A549 (cell line): ENCODE measurements around the gene CDH16. TPM values are rescaled to one million over a fixed set of nuclear protein-coding genes. Genes with fewer than 3 reads are reported as not detected.
A peak's percentile ranks its signal among the peaks of the same experiment; 100 is the strongest.

Experiments
- ATAC-seq, 2 experiments: fragments of 200-7000 bp in 1 of 2; fragments of >200 bp in 1 of 2; cut with Nextera tagmentation in 1 of 2; cut with Tn5 transposase in 1 of 2; 3 replicates each; pipeline versions ENCODE4 v1.8.0 to v1.9.1; 2018 to 2020; ENCODE audit warnings: mild to moderate bottlenecking in 1 of 2, moderate library complexity in 1 of 2
- CTCF ChIA-PET: fragments of 300-600 bp; sonication (Branson Sonifier 250); formaldehyde crosslinking; extraction: SDS; loops from one replicate; lab custom pipeline; 2021; ENCODE audit warnings: antibody characterized with exemption, inconsistent platforms; lab: Yijun Ruan, JAX
- POLR2A ChIA-PET: fragments of 350-600 bp; formaldehyde crosslinking; extraction: SDS; loops from one replicate; lab custom pipeline; 2021; ENCODE audit warnings: antibody characterized with exemption, inconsistent platforms; lab: Yijun Ruan, JAX
- DNase-seq, 2 experiments: peaks; one replicate each; pipeline versions ENCODE4 v3.0.0 to v3.0.0-alpha.2; 2011 to 2016; ENCODE audit warnings: low read depth in 1 of 2, low spot score in 1 of 2
- FAIRE-seq: peaks from 2 replicates; lab custom pipeline; 2011; peaks lifted over from hg19 to GRCh38; lab: Jason Lieb, UNC
- H3K27ac ChIP-seq, 2 experiments: fragments of >200 bp; sonication (Bioruptor Twin); formaldehyde crosslinking; 3 replicates each; pipeline ENCODE4 v1.5.1; 2016 to 2017
- H3K4me1 ChIP-seq: fragments of >200 bp; sonication (Bioruptor Twin); formaldehyde crosslinking; 3 replicates; pipeline ENCODE4 v1.6.1; 2016
- H3K4me2 ChIP-seq: fragments of >200 bp; sonication (Bioruptor Twin); formaldehyde crosslinking; 3 replicates; pipeline ENCODE4 v1.6.1; 2016
- H3K4me3 ChIP-seq: fragments of >200 bp; sonication (Bioruptor Twin); formaldehyde crosslinking; 3 replicates; pipeline ENCODE4 v1.5.1; 2016
- H3K9me3 ChIP-seq: fragments of >200 bp; sonication (Bioruptor Twin); formaldehyde crosslinking; 3 replicates; pipeline ENCODE4 v1.6.1; 2016
- ATOH8 ChIP-seq: fragments of 250-450 bp; sonication (Bioruptor Pico); IDR thresholded peaks from 2 replicates; pipeline ENCODE4 v1.5.0; 2020; ENCODE audit warnings: low read depth, mild to moderate bottlenecking, moderate library complexity
- CBX8 ChIP-seq: fragments of 200-600 bp; sonication (generic); IDR thresholded peaks from 2 replicates; pipeline ENCODE4 v1.6.1; 2016
- FOSB ChIP-seq: fragments of 250-450 bp; sonication (Bioruptor Pico); IDR thresholded peaks from 2 replicates; pipeline ENCODE4 v1.5.0; 2020; ENCODE audit warnings: mild to moderate bottlenecking, moderate library complexity
- HEYL ChIP-seq: fragments of 250-450 bp; sonication (Bioruptor Pico); IDR thresholded peaks from 2 replicates; pipeline ENCODE4 v1.8.0; 2021; ENCODE audit warnings: mild to moderate bottlenecking, moderate library complexity
- HOXB5 ChIP-seq: fragments of 250-450 bp; sonication (Bioruptor Pico); IDR thresholded peaks from 2 replicates; pipeline ENCODE4 v1.5.0; 2020; ENCODE audit warnings: mild to moderate bottlenecking, moderate library complexity
- KDM1A ChIP-seq: fragments of 200-600 bp; sonication (generic); IDR thresholded peaks from 2 replicates; pipeline ENCODE4 v1.6.1; 2016; ENCODE audit warnings: low read depth, mild to moderate bottlenecking
- MAFK ChIP-seq: fragments of 450-650 bp; IDR thresholded peaks from 2 replicates; pipeline ENCODE4 v1.6.1; 2014; ENCODE audit not compliant: partially characterized antibody
- PHF8 ChIP-seq: fragments of 200-600 bp; sonication (generic); IDR thresholded peaks from 2 replicates; pipeline ENCODE4 v1.6.1; 2016; ENCODE audit warnings: low read depth, mild to moderate bottlenecking, antibody characterized with exemption, moderate library complexity, borderline replicate concordance
- POLR2AphosphoS2 ChIP-seq: conservative IDR thresholded peaks from 2 replicates; pipeline ENCODE4 v1.6.1; 2012; ENCODE audit warnings: low read length, improper control_type of control experiment, inconsistent platforms
- RAD21 ChIP-seq, 2 experiments: fragments of >200 bp in 1 of 2; sonication (Bioruptor Twin) in 1 of 2; formaldehyde crosslinking in 1 of 2; IDR thresholded peaks in 1 of 2; conservative IDR thresholded peaks in 1 of 2; 2 replicates in 1 of 2; 3 replicates in 1 of 2; pipeline ENCODE4 v1.6.1; 2012 to 2018; ENCODE audit warnings: inconsistent platforms in 1 of 2
- RARB ChIP-seq: fragments of 250-450 bp; sonication (Bioruptor Pico); IDR thresholded peaks from 2 replicates; pipeline ENCODE4 v1.8.0; 2021; ENCODE audit warnings: mild to moderate bottlenecking, moderate library complexity
- RCOR1 ChIP-seq: fragments of 150-350 bp; IDR thresholded peaks from 2 replicates; pipeline ENCODE4 v1.6.1; 2014; ENCODE audit warnings: antibody characterized with exemption, low read length, low read depth
- SMC3 ChIP-seq: fragments of >200 bp; sonication (Bioruptor Twin); formaldehyde crosslinking; IDR thresholded peaks from 3 replicates; pipeline ENCODE4 v1.6.1; 2018; ENCODE audit warnings: inconsistent platforms
- ZSCAN20 ChIP-seq: fragments of 250-450 bp; sonication (Bioruptor Pico); IDR thresholded peaks from 2 replicates; pipeline ENCODE4 v1.8.0; 2022; ENCODE audit warnings: mild to moderate bottlenecking, moderate library complexity
- WGBS: methylation state at CpG from one replicate; pipeline ENCODE4 v1.1.6; 2017; ENCODE audit errors: missing lambda C conversion rate; 5-methylcytosine and 5-hydroxymethylcytosine counted together
- polyA plus RNA-seq, 4 experiments: library from polyadenylated mRNA; depleted of rRNA in 3 of 4; stranded (reverse); fragments of >200 nt; fragmentation: RNase III in 1 of 4; extraction: RNeasy Plus Mini Kit Qiagen cat#74134 plus additional on column Dnase treatment in 1 of 4; gene quantifications; 2 replicates in 3 of 4; 3 replicates in 1 of 4; pipeline ENCODE4 v1.2.3, GENCODE V29; 2011 to 2017
- TF ChIP-seq, protein P1 (sequence below): IDR thresholded peaks from 2 replicates; pipeline ENCODE4 v1.6.1; 2012
- TF ChIP-seq, protein P2 (sequence below): fragments of >200 bp; sonication (Bioruptor Twin); formaldehyde crosslinking; IDR thresholded peaks from 2 replicates; pipeline ENCODE4 v1.6.1; 2016
- TF ChIP-seq, protein P3 (sequence below): fragments of >200 bp; sonication (Bioruptor Twin); formaldehyde crosslinking; IDR thresholded peaks from 3 replicates; pipeline ENCODE4 v1.5.1; 2016

CDH16 gene
- polyA plus RNA-seq, 2 of the 4 experiments (the other 2 are of a cell fraction), result 0.18 to 0.25 TPM

GRCh38 chr16:66931665-66932064 is 13.0 kb upstream of the CDH16 start:
- no peak for FAIRE-seq
- TF ChIP-seq, protein P1, sequence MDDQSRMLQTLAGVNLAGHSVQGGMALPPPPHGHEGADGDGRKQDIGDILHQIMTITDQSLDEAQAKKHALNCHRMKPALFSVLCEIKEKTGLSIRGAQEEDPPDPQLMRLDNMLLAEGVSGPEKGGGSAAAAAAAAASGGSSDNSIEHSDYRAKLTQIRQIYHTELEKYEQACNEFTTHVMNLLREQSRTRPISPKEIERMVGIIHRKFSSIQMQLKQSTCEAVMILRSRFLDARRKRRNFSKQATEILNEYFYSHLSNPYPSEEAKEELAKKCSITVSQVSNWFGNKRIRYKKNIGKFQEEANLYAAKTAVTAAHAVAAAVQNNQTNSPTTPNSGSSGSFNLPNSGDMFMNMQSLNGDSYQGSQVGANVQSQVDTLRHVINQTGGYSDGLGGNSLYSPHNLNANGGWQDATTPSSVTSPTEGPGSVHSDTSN, result no peak
- no peak for TF ChIP-seq PHF8
- TF ChIP-seq POLR2AphosphoS2, result no peak
- TF ChIP-seq ATOH8 (CRISPR knock-in tag), result no peak
- TF ChIP-seq KDM1A, result no peak
- TF ChIP-seq CBX8, result no peak
- no peak for TF ChIP-seq RARB (CRISPR knock-in tag)
- TF ChIP-seq RCOR1, result no peak
- TF ChIP-seq HOXB5 (CRISPR knock-in tag), result no peak
- no peak for TF ChIP-seq FOSB
- TF ChIP-seq, protein P2, sequence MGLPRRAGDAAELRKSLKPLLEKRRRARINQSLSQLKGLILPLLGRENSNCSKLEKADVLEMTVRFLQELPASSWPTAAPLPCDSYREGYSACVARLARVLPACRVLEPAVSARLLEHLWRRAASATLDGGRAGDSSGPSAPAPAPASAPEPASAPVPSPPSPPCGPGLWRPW, result no peak
- no peak for TF ChIP-seq MAFK
- TF ChIP-seq ZSCAN20 (CRISPR knock-in tag), result no peak
- CTCF ChIA-PET, result interaction anchor here (0.9 to 5.4 kb wide), 7 partner anchors 10 to 169 kb away, joined by 3 to 56 read pairs (median 3); no protein-coding TSS in a partner anchor
- 90% methylated on average over 2 of the region's 2 CpGs for WGBS
- ATAC-seq, result no peak
- H3K27ac ChIP-seq, result no peak overlapping the region
- DNase-seq, result no peak
- no peak overlapping the region for H3K4me3 ChIP-seq
- H3K4me2 ChIP-seq, result no peak overlapping the region
- POLR2A ChIA-PET, result interaction anchor here (0.8 kb wide), 1 partner anchor 12 kb away, joined by 4 read pairs; no protein-coding TSS in a partner anchor
- peaks cover 46% of the 10 kb centered on the region for H3K4me1 ChIP-seq
- H3K9me3 ChIP-seq, result no peaks in the 10 kb centered on the region

DNA sequence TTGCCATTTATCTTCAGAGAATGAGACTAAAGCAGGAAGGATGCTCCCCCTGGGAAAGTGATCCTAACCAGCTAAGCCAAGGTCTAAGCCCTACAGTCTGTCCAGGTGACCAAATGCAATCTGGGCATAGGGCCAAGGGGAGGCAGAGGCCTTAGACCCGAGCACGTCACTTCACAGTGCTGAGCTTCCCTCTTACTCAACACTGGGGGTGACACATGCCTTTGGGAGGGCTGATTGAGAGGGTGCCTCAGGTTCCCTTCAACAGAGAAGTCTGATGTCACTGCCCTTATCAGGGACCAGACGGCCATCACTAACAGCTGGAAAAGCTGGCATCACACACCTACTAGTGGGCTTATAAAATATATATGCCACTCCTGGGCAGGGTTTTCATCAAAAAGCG is 11.5 kb upstream of the CDH16 start:
- Histone ChIP-seq H3K4me1 (peaks cover 39% of the 10 kb centered on the region), H3K4me3 (no peak overlapping the region), H3K27ac (peak overlapping the region in 1 of 2 experiments; percentile 7; a peak in 1 of 6 replicates), H3K4me2 (no peak overlapping the region), H3K9me3 (no peaks in the 10 kb centered on the region)
- ChIA-PET CTCF (interaction anchor here (0.9 to 5.4 kb wide), 5 partner anchors 14 to 36 kb away, joined by 3 to 56 read pairs (median 3); no protein-coding TSS in a partner anchor), POLR2A (no interaction called here)
- DNase-seq, result peak in 1 of 2 experiments; percentile 52
- WGBS, result 62% methylated on average over 4 of the region's 4 CpGs
- ATAC-seq, result no peak
- no peak for TF ChIP-seq RCOR1
- no peak for FAIRE-seq

- DNase-seq (peak in 1 of 2 experiments; percentile 56), FAIRE-seq (no peak), ATAC-seq (peak in 1 of 2 experiments; percentile 44; a peak in 3 of 6 replicates)
- ChIA-PET POLR2A (interaction anchor here (1.2 kb wide), 1 partner anchor 34 kb away, joined by 5 read pairs; no protein-coding TSS in a partner anchor), CTCF (interaction anchor here (0.6 to 29.9 kb wide), 6 partner anchors 12 to 243 kb away, joined by 3 to 837 read pairs (median 3); partner anchors contain the start of genes CDH16, CES3 and PDP2)
- Histone ChIP-seq H3K9me3 (no peaks in the 10 kb centered on the region), H3K4me3 (no peak overlapping the region), H3K4me2 (no peak overlapping the region), H3K4me1 (peaks cover 38% of the 10 kb centered on the region), H3K27ac (peak overlapping the region; percentile 55 to 79; a peak in 3 of 6 replicates)
- WGBS, result 86% methylated on average over 10 of the region's 10 CpGs
- TF ChIP-seq RAD21 (conservative IDR thresholded peaks at IDR 0.05 in 1 of 2, IDR thresholded peaks at IDR 0.05 in 1 of 2) (peak; percentile 38 to 50; a peak in 2 of 5 replicates), SMC3 (peak; percentile 36; the same call in 1 of the 3 replicates), HEYL (CRISPR knock-in tag) (no peak)
- TF ChIP-seq, protein P3, sequence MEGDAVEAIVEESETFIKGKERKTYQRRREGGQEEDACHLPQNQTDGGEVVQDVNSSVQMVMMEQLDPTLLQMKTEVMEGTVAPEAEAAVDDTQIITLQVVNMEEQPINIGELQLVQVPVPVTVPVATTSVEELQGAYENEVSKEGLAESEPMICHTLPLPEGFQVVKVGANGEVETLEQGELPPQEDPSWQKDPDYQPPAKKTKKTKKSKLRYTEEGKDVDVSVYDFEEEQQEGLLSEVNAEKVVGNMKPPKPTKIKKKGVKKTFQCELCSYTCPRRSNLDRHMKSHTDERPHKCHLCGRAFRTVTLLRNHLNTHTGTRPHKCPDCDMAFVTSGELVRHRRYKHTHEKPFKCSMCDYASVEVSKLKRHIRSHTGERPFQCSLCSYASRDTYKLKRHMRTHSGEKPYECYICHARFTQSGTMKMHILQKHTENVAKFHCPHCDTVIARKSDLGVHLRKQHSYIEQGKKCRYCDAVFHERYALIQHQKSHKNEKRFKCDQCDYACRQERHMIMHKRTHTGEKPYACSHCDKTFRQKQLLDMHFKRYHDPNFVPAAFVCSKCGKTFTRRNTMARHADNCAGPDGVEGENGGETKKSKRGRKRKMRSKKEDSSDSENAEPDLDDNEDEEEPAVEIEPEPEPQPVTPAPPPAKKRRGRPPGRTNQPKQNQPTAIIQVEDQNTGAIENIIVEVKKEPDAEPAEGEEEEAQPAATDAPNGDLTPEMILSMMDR, result peak; percentile 32; the same call in 2 of the 3 replicates
Observed at GRCh38 chr16:66928702-66929388, 10.2 kb upstream of the CDH16 start.
